ENCODE data around the gene MS4A2.

DNA sequence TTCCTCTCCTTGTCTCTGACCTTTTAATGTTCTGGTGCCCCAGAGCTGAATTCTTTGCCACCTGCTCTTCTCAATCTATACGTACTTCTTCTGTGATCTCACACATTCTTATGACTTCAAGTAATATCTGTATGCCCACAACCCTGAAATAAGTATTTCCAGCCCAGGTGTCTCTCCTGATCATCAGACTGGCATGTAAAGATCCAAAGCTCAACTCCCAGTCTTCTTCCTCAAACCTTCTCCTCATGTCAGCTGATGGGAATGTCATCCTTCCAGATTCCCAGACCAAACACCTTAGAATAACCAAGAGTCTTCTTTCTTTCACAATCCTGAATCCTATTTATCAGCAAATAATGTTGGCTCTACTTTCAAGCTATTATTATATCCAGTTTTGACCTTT is 22.7 kb upstream of the MS4A2 start:
- TF ChIP-seq SP1 (IDR thresholded peaks at IDR 0.05) (no peak), BHLHE40 (IDR thresholded peaks at IDR 0.05; ENCODE audit: borderline replicate concordance) (no peak), SUZ12 (IDR thresholded peaks at IDR 0.05) (no peak), ELF4 (IDR thresholded peaks at IDR 0.05) (no peak), LEF1 (IDR thresholded peaks at IDR 0.05; ENCODE audit: borderline replicate concordance) (no peak), ZNF384 (IDR thresholded peaks at IDR 0.05) (no peak), FOXK2 (IDR thresholded peaks at IDR 0.05) (no peak), ARNT (IDR thresholded peaks at IDR 0.05) (no peak), NFRKB (IDR thresholded peaks at IDR 0.05) (no peak), FOXM1 (IDR thresholded peaks at IDR 0.05; ENCODE audit: borderline replicate concordance) (no peak), CTBP1 (IDR thresholded peaks at IDR 0.05; ENCODE audit: borderline replicate concordance) (no peak), FOXA1 (IDR thresholded peaks at IDR 0.05) (no peak), HDGF (IDR thresholded peaks at IDR 0.05; ENCODE audit: borderline replicate concordance) (no peak)
- TF ChIP-seq, protein P1, sequence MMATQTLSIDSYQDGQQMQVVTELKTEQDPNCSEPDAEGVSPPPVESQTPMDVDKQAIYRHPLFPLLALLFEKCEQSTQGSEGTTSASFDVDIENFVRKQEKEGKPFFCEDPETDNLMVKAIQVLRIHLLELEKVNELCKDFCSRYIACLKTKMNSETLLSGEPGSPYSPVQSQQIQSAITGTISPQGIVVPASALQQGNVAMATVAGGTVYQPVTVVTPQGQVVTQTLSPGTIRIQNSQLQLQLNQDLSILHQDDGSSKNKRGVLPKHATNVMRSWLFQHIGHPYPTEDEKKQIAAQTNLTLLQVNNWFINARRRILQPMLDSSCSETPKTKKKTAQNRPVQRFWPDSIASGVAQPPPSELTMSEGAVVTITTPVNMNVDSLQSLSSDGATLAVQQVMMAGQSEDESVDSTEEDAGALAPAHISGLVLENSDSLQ (IDR thresholded peaks at IDR 0.05) = no peak

Measured in HEK293T (cell line).